Fibroblast of lung (primary cell): Measurements from ENCODE around the gene POC1B. TPM values are rescaled to one million over a fixed set of nuclear protein-coding genes. Genes with fewer than 3 reads are reported as not detected.

Experiments
- DNase-seq, 2 donors: peaks; one replicate each; pipeline versions ENCODE4 v3.0.0 to v3.0.0-alpha.2; 2010; ENCODE audit warnings: low read depth in 2 of 2
- H2AFZ ChIP-seq: 2 replicates; pipeline ENCODE4 v1.5.1; 2012; ENCODE audit warnings: low read length, control low read depth, inconsistent platforms
- H3K27ac ChIP-seq: 2 replicates; pipeline ENCODE4 v1.5.1; 2011; ENCODE audit warnings: low read length, control low read depth; ENCODE audit not compliant: insufficient read depth
- H3K27me3 ChIP-seq: 2 replicates; pipeline ENCODE4 v1.5.1; 2011; ENCODE audit warnings: mild to moderate bottlenecking, low read length; ENCODE audit not compliant: control insufficient read depth, insufficient read depth
- H3K36me3 ChIP-seq: 2 replicates; pipeline ENCODE4 v1.5.1; 2011; ENCODE audit warnings: low read length; ENCODE audit not compliant: control insufficient read depth, insufficient read depth
- H3K4me1 ChIP-seq: 2 replicates; pipeline ENCODE4 v1.5.1; 2011; ENCODE audit warnings: low read length; ENCODE audit not compliant: control insufficient read depth, insufficient read depth; ENCODE audit errors: extremely low read depth
- H3K4me2 ChIP-seq: 2 replicates; pipeline ENCODE4 v1.5.1; 2011; ENCODE audit warnings: low read length, control low read depth; ENCODE audit not compliant: insufficient read depth; ENCODE audit errors: extremely low read depth
- H3K4me3 ChIP-seq, 4 experiments: fragments of 200-600 bp in 1 of 4; sonication (generic) in 1 of 4; replicated peaks in 1 of 4; 2 replicates each; pipeline ENCODE4 v1.5.1; 2011 to 2016; ENCODE audit warnings: low read length in 4 of 4, low read depth in 3 of 4, mild to moderate bottlenecking in 3 of 4, control low read depth in 2 of 4, inconsistent platforms in 1 of 4, mixed read lengths in 1 of 4; ENCODE audit not compliant: insufficient read depth in 1 of 4; ENCODE audit errors: control extremely low read depth in 1 of 4
- H3K79me2 ChIP-seq: 2 replicates; pipeline ENCODE4 v1.5.1; 2012; ENCODE audit warnings: mild to moderate bottlenecking, low read length, inconsistent platforms; ENCODE audit not compliant: control insufficient read depth, insufficient read depth
- H3K9ac ChIP-seq: 2 replicates; pipeline ENCODE4 v1.5.1; 2011; ENCODE audit warnings: mild to moderate bottlenecking, low read length, control low read depth; ENCODE audit not compliant: insufficient read depth
- H3K9me3 ChIP-seq: 2 replicates; pipeline ENCODE4 v1.5.1; 2012; ENCODE audit warnings: low read depth, low read length; ENCODE audit not compliant: control insufficient read depth, insufficient read depth
- H4K20me1 ChIP-seq: 2 replicates; pipeline ENCODE4 v1.5.1; 2011; ENCODE audit warnings: low read length; ENCODE audit not compliant: control insufficient read depth, insufficient read depth; ENCODE audit errors: extremely low read depth
- CTCF ChIP-seq, 2 donors: IDR thresholded peaks in 1 of 2; conservative IDR thresholded peaks in 1 of 2; 1 replicate in 1 of 2; 2 replicates in 1 of 2; pipeline ENCODE4 v1.5.1; 2011 to 2012; ENCODE audit warnings: low read length in 2 of 2, control low read depth in 1 of 2, inconsistent platforms in 1 of 2, low read depth in 1 of 2, mild to moderate bottlenecking in 1 of 2
- EZH2 ChIP-seq: IDR thresholded peaks from 2 replicates; pipeline ENCODE4 v1.5.1; 2012; ENCODE audit warnings: low read length, control low read depth, mild to moderate bottlenecking; ENCODE audit errors: missing control alignments
- polyA plus RNA-seq, 2 donors: library from polyadenylated mRNA; depleted of rRNA in 1 of 2; stranded (reverse) in 1 of 2; unstranded in 1 of 2; fragments of >200 nt; gene quantifications; 2 replicates each; pipeline ENCODE4 v1.2.1, GENCODE V29; 2011 to 2012; ENCODE audit warnings: missing spikeins in 1 of 2
- total RNA-seq: library from RNA; depleted of rRNA; stranded (reverse); fragments of >200 nt; gene quantifications from 2 replicates; pipeline ENCODE4 v1.2.1, GENCODE V29; 2014

The POC1B gene
- total and polyA plus RNA-seq, 2 donors (not counting 1 experiment from before 2014, with no cell fraction given), result 10.2 to 16.7 TPM

- Histone ChIP-seq H3K9ac (no peak overlapping the region), H2AFZ (no peak overlapping the region), H4K20me1 (no peaks in the 10 kb centered on the region), H3K9me3 (no peaks in the 10 kb centered on the region), H3K36me3 (no peaks in the 10 kb centered on the region), H3K4me3 (no peak overlapping the region), H3K4me1 (no peaks in the 10 kb centered on the region), H3K79me2 (no peaks in the 10 kb centered on the region), H3K4me2 (no peak overlapping the region), H3K27me3 (no peaks in the 10 kb centered on the region), H3K27ac (no peak overlapping the region)
- DNase-seq, result no peak
- TF ChIP-seq CTCF (conservative IDR thresholded peaks at IDR 0.05 in 1 of 2, IDR thresholded peaks at IDR 0.05 in 1 of 2; ENCODE audit: low read depth in 1 of 2, low read length in 2 of 2) (no peak), EZH2 (no peak)
Observed at GRCh38 chr12:89486264-89486663, 39.6 kb downstream of the POC1B start.

- no peaks in the 10 kb centered on the region for H3K9me3 ChIP-seq
- DNase-seq, result no peak
- H4K20me1 ChIP-seq, result no peaks in the 10 kb centered on the region
- no peaks in the 10 kb centered on the region for H3K79me2 ChIP-seq
- H3K27me3 ChIP-seq, result no peaks in the 10 kb centered on the region
- H3K4me3 ChIP-seq, result no peak overlapping the region
- H3K36me3 ChIP-seq, result no peaks in the 10 kb centered on the region
- H3K27ac ChIP-seq, result no peak overlapping the region
- H3K9ac ChIP-seq, result no peak overlapping the region
- no peak overlapping the region for H2AFZ ChIP-seq
- no peaks in the 10 kb centered on the region for H3K4me1 ChIP-seq
- TF ChIP-seq EZH2, result no peak
- no peak for TF ChIP-seq CTCF (conservative IDR thresholded peaks at IDR 0.05 in 1 of 2, IDR thresholded peaks at IDR 0.05 in 1 of 2; ENCODE audit: low read depth in 1 of 2, low read length in 2 of 2)
- H3K4me2 ChIP-seq, result no peak overlapping the region
Observed at GRCh38 chr12:89484470-89484869, 41.4 kb downstream of the POC1B start.

GRCh38 chr12:89481213-89481914 is 44.5 kb downstream of the POC1B start:
- Histone ChIP-seq H3K36me3 (no peaks in the 10 kb centered on the region), H4K20me1 (no peaks in the 10 kb centered on the region), H3K4me3 (no peak overlapping the region), H3K4me1 (no peaks in the 10 kb centered on the region), H3K27ac (no peak overlapping the region), H3K9me3 (no peaks in the 10 kb centered on the region), H3K9ac (no peak overlapping the region), H3K4me2 (no peak overlapping the region), H3K79me2 (no peaks in the 10 kb centered on the region), H3K27me3 (no peaks in the 10 kb centered on the region), H2AFZ (no peak overlapping the region)
- TF ChIP-seq CTCF (conservative IDR thresholded peaks at IDR 0.05 in 1 of 2, IDR thresholded peaks at IDR 0.05 in 1 of 2; ENCODE audit: low read depth in 1 of 2, low read length in 2 of 2), result no peak
- no peak for TF ChIP-seq EZH2
- peak in 1 of 2 donors; percentile 56 for DNase-seq
